Stimulated activated CD8-positive, alpha-beta memory T cell treated with anti-CD3 and anti-CD28 coated beads, Interleukin-4, amount 100 ng/mL, for 24 hours (primary cell): ENCODE results near the gene GPBP1L1.

Experiments
- DNase-seq: peaks from one replicate; pipeline ENCODE4 v3.0.0-alpha.2; 2020; ENCODE audit warnings: low read depth

Gene GPBP1L1

DNA sequence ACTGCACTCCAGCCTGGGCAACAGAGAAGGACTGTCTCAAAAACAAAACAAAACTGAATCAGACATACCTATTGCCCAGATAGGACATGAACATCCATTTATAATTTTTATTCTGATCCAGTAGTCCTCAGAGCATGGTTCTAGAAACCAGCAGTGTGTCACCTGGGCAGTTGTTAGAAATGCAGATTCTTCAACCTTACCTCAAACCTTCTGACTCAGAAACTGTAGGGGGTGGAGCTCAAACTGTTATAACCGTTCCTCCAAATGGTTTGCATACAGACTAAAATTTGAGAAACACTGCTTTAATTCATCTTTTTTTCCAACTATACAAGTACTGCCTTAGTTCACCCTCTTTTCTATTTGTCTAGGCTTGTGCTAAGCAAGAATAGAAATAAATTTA lies 96.5 kb downstream of the GPBP1L1 start:
- DNase-seq: no peak

DNA sequence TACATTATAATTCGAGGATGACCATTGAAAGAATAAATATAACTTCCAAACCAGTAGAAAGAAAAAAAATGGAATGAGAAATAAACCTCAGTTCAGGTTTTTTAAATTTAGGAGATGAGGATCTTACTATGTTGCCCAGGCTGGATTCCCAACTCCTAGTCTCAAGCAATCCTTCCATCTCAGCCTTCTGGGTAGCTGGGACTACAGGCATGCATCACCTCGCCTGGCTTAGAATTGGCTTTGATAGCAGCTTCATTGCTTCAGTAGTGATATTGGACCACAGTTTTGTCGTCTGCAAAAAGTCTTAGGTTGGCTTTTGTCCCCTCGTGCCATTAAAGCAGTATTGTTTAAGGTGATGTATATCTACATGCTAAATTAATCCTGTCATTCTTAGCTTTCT lies 99.6 kb downstream of the GPBP1L1 start:
- DNase-seq: no peak

- no peak for DNase-seq
Observed at GRCh38 chr1:45585496-45586075, 100.7 kb downstream of the GPBP1L1 start.

DNA sequence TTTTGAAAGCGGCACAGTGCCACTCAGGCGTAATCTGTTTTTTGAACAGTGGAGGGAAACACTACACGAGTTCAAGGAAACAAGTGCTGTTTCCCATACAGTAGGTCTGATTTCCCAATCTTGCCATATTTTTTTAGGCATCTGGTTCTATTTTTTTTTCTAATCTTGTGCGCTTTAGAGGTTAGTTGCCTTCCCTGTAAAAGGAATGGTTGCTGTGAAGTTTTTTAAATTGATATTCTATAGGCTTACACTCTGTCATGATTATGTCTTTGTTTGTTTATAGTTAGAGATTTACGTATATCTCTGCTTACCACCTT lies 101.3 kb downstream of the GPBP1L1 start:
- DNase-seq: no peak

GRCh38 chr1:45584351-45585109 lies 101.8 kb downstream of the GPBP1L1 start:
- peak; percentile 82 for DNase-seq

DNA sequence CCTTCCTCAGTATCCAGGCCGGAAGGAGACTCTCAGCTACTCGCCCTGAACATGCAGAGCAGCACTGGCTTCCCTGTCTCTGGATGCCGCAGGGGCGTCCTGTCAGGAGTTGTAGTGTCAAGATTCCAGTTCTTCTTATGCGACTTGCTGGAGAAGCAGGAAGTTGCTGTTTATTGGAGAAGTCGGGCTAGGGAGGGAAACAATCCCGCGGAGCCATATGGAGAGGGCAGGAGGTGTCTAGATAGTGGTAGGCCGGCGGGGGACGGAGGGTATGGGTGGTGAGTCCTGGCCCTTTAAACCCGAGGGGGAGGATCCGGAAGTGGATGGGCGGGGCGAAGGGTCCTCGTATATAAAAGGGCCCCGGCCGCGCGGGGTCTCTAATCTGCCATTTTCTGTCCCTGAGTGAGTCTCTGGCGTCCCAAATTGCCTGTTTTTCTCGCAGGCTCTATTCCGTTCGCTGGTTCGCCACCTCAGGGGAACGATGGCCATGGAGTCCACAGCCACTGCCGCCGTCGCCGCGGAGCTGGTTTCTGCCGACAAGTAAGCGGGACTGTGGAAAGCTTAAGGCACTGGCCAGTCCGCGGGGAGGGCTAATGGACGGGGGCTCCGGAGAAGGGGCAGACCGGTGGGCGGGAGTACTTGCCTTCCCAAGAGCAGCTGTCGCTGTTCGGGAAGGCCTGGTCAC lies 102.5 kb downstream of the GPBP1L1 start, which contains the start of gene NASP:
TSS of gene NASP (plus strand) at position 376 of the 685 bp plus-strand sequence. CDS start at position 482, 106 bp downstream.
- peak; percentile 85 for DNase-seq

DNA sequence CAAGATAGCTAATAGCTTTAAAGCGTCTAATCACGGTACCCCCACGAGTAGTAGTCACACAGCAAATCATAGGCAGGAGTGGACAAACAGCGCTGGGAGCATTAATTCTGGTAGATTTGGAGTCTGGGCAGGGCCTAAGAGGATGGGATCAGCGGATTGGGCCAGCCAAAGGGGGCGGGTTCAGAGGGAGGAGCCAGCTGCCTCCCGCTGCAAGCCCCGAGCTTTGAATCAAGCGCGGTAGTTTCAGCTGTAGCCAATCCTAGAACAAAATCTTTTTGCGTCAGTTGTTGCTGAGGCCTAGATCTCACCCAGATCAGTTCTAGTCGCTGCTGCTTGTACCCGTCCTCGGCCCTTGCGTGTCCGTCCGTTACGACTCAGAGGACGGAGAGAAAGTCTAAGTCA lies 103.1 kb downstream of the GPBP1L1 start:
- peak; percentile 91 for DNase-seq
